ENCODE data around the gene RPS6KA2.
"Not testable (repeated sequence)": the region's sequence is repeated elsewhere in the genome, so short reads cannot be mapped to it uniquely, and the experiment has no call there.

RPS6KA2 gene

GRCh38 chr6:166584853-166585429 lies 42.1 kb downstream of the RPS6KA2 start:
- TF ChIP-seq CTCF (IDR thresholded peaks at IDR 0.05; ENCODE audit: extremely low read depth, insufficient read depth, missing control alignments) = no peak
- in situ Hi-C loops (cut with MboI; ENCODE audit: low pct_unique_long_range_greater_than_20kb, low sequenced_read_pairs, unreplicated experiment) = no loop called here
- no peak for DNase-seq (ENCODE audit: low spot score)

- no peak for TF ChIP-seq CTCF (IDR thresholded peaks at IDR 0.05; ENCODE audit: extremely low read depth, insufficient read depth, missing control alignments)
- DNase-seq (ENCODE audit: low spot score) = no peak
- in situ Hi-C loops (cut with MboI; ENCODE audit: low pct_unique_long_range_greater_than_20kb, low sequenced_read_pairs, unreplicated experiment) = no loop called here
Observed at GRCh38 chr6:166584155-166584554, 42.9 kb downstream of the RPS6KA2 start.

GRCh38 chr6:166583230-166583965 lies 43.7 kb downstream of the RPS6KA2 start:
- no peak for TF ChIP-seq CTCF (IDR thresholded peaks at IDR 0.05; ENCODE audit: extremely low read depth, insufficient read depth, missing control alignments)
- in situ Hi-C loops (cut with MboI; ENCODE audit: low pct_unique_long_range_greater_than_20kb, low sequenced_read_pairs, unreplicated experiment) = no loop called here
- no peak for DNase-seq (ENCODE audit: low spot score)

- no peak for TF ChIP-seq CTCF (IDR thresholded peaks at IDR 0.05; ENCODE audit: extremely low read depth, insufficient read depth, missing control alignments)
- no peak for DNase-seq (ENCODE audit: low spot score)
- in situ Hi-C loops (cut with MboI; ENCODE audit: low pct_unique_long_range_greater_than_20kb, low sequenced_read_pairs, unreplicated experiment) = no loop called here
Observed at GRCh38 chr6:166582258-166582657, 44.8 kb downstream of the RPS6KA2 start.

- in situ Hi-C loops (cut with MboI; ENCODE audit: low pct_unique_long_range_greater_than_20kb, low sequenced_read_pairs, unreplicated experiment); DNase-seq (ENCODE audit: low spot score): not testable (repeated sequence)
Observed at GRCh38 chr6:166581801-166582200, 45.2 kb downstream of the RPS6KA2 start.

GRCh38 chr6:166581091-166581511 lies 46.0 kb downstream of the RPS6KA2 start:
- no peak for TF ChIP-seq CTCF (IDR thresholded peaks at IDR 0.05; ENCODE audit: extremely low read depth, insufficient read depth, missing control alignments)
- no peak for DNase-seq (ENCODE audit: low spot score)
- in situ Hi-C loops (cut with MboI; ENCODE audit: low pct_unique_long_range_greater_than_20kb, low sequenced_read_pairs, unreplicated experiment) = no loop called here

Data from GM13977 (cell line).